ENCODE measurements around the gene ZNF620. TPM values are rescaled to one million over a fixed set of nuclear protein-coding genes. Genes with fewer than 3 reads are reported as not detected.
"Not testable (repeated sequence)": the region's sequence is repeated elsewhere in the genome, so short reads cannot be mapped to it uniquely, and the experiment has no call there.

Gene ZNF620
- total RNA-seq, 2 donors from 2014 or later: 2.3 to 3.6 TPM

- Mint-ChIP-seq H3K4me3 (peak overlapping the region; percentile 99), H3K36me3 (ENCODE audit: low read depth) (peaks cover 31% of the 10 kb centered on the region), H3K27me3 (no peaks in the 10 kb centered on the region), H3K9me3 (peaks cover 6% of the 10 kb centered on the region), H3K27ac (peak overlapping the region; percentile 100), H3K4me1 (peaks cover 15% of the 10 kb centered on the region)
- ATAC-seq (replicated peaks): no peak
These were observed 17.9 kb downstream of the ZNF620 start for GRCh38 chr3:40523781-40524180.

- H3K9me3 Mint-ChIP-seq: peaks cover 6% of the 10 kb centered on the region
- peaks cover 35% of the 10 kb centered on the region for H3K36me3 Mint-ChIP-seq (ENCODE audit: low read depth)
- H3K4me1 Mint-ChIP-seq: peaks cover 15% of the 10 kb centered on the region
- peak overlapping the region; percentile 100 for H3K27ac Mint-ChIP-seq
- peak overlapping the region; percentile 99 for H3K4me3 Mint-ChIP-seq
- peak; percentile 34 for ATAC-seq (replicated peaks)
- H3K27me3 Mint-ChIP-seq: no peaks in the 10 kb centered on the region
These were observed 18.4 kb downstream of the ZNF620 start for GRCh38 chr3:40524222-40524567.

- peak within 1 kb of the TSS; percentile 100 for H3K27ac Mint-ChIP-seq
- H3K9me3 Mint-ChIP-seq: peaks cover 6% of the 10 kb centered on the region
- peak within 1 kb of the TSS; percentile 99 for H3K4me3 Mint-ChIP-seq
- no peaks in the 10 kb centered on the region for H3K27me3 Mint-ChIP-seq
- H3K36me3 Mint-ChIP-seq (ENCODE audit: low read depth): peaks cover 40% of the 10 kb centered on the region
- ATAC-seq (replicated peaks): peak; percentile 99
- peaks cover 15% of the 10 kb centered on the region for H3K4me1 Mint-ChIP-seq
These were observed 18.9 kb downstream of the ZNF620 start, which contains the start of gene ZNF621 for GRCh38 chr3:40524568-40525285. TSS of gene ZNF621 (plus strand) at chr3:40524960. CDS start at chr3:40525841, 881 bp downstream.

GRCh38 chr3:40528426-40528825 is 22.6 kb downstream of the ZNF620 start:
- Mint-ChIP-seq H3K36me3 (ENCODE audit: low read depth) (peaks cover 77% of the 10 kb centered on the region), H3K27me3 (no peaks in the 10 kb centered on the region), H3K4me1 (peaks cover 15% of the 10 kb centered on the region), H3K9me3 (peaks cover 13% of the 10 kb centered on the region), H3K4me3 (no peak overlapping the region), H3K27ac (no peak overlapping the region)
- no peak for ATAC-seq (replicated peaks)

- H3K9me3 Mint-ChIP-seq: peaks cover 7% of the 10 kb centered on the region
- peaks cover 5% of the 10 kb centered on the region for H3K4me1 Mint-ChIP-seq
- no peak overlapping the region for H3K27ac Mint-ChIP-seq
- H3K36me3 Mint-ChIP-seq (ENCODE audit: low read depth): peaks cover 94% of the 10 kb centered on the region
- H3K4me3 Mint-ChIP-seq: no peak overlapping the region
- peak; percentile 62 for ATAC-seq (replicated peaks)
- H3K27me3 Mint-ChIP-seq: no peaks in the 10 kb centered on the region
These were observed 26.4 kb downstream of the ZNF620 start for GRCh38 chr3:40532252-40532651.

- H3K36me3 Mint-ChIP-seq (ENCODE audit: low read depth): peaks cover 91% of the 10 kb centered on the region
- no peaks in the 10 kb centered on the region for H3K27me3 Mint-ChIP-seq
- peaks cover 17% of the 10 kb centered on the region for H3K9me3 Mint-ChIP-seq
- no peaks in the 10 kb centered on the region for H3K4me1 Mint-ChIP-seq
- no peak overlapping the region for H3K27ac Mint-ChIP-seq
- no peak overlapping the region for H3K4me3 Mint-ChIP-seq
- ATAC-seq (replicated peaks): no peak
These were observed 28.4 kb downstream of the ZNF620 start for GRCh38 chr3:40534283-40534682.

- no peaks in the 10 kb centered on the region for H3K36me3 Mint-ChIP-seq (ENCODE audit: low read depth)
- no peaks in the 10 kb centered on the region for H3K27me3 Mint-ChIP-seq
- H3K9me3 Mint-ChIP-seq: no peaks in the 10 kb centered on the region
- peak; percentile 82 for ATAC-seq (replicated peaks)
- no peak overlapping the region for H3K27ac Mint-ChIP-seq
- no peaks in the 10 kb centered on the region for H3K4me1 Mint-ChIP-seq
- H3K4me3 Mint-ChIP-seq: no peak overlapping the region
These were observed 41.0 kb downstream of the ZNF620 start for GRCh38 chr3:40546816-40547215.

- H3K4me3 Mint-ChIP-seq: no peak overlapping the region
- no peaks in the 10 kb centered on the region for H3K9me3 Mint-ChIP-seq
- no peaks in the 10 kb centered on the region for H3K27me3 Mint-ChIP-seq
- H3K27ac Mint-ChIP-seq: no peak overlapping the region
- H3K36me3 Mint-ChIP-seq (ENCODE audit: low read depth): no peaks in the 10 kb centered on the region
- no peaks in the 10 kb centered on the region for H3K4me1 Mint-ChIP-seq
- ATAC-seq (replicated peaks): no peak
These were observed 44.3 kb downstream of the ZNF620 start for GRCh38 chr3:40550167-40550566.

- Mint-ChIP-seq H3K27ac (no peak overlapping the region), H3K36me3 (ENCODE audit: low read depth) (no peaks in the 10 kb centered on the region), H3K9me3 (no peaks in the 10 kb centered on the region), H3K4me1 (peaks cover 4% of the 10 kb centered on the region), H3K4me3 (no peak overlapping the region), H3K27me3 (peaks cover 3% of the 10 kb centered on the region)
- ATAC-seq (replicated peaks): peak; percentile 23
These were observed 51.8 kb downstream of the ZNF620 start for GRCh38 chr3:40557575-40558161.

GRCh38 chr3:40562482-40562881 is 56.6 kb downstream of the ZNF620 start:
- not testable (repeated sequence) for H3K9me3 Mint-ChIP-seq; H3K27me3 Mint-ChIP-seq; H3K36me3 Mint-ChIP-seq (ENCODE audit: low read depth); H3K4me3 Mint-ChIP-seq; H3K4me1 Mint-ChIP-seq; ATAC-seq (replicated peaks); H3K27ac Mint-ChIP-seq

GRCh38 chr3:40565629-40566028 is 59.8 kb downstream of the ZNF620 start:
- H3K36me3 Mint-ChIP-seq (ENCODE audit: low read depth); H3K27ac Mint-ChIP-seq; H3K4me3 Mint-ChIP-seq; ATAC-seq (replicated peaks); H3K4me1 Mint-ChIP-seq; H3K27me3 Mint-ChIP-seq; H3K9me3 Mint-ChIP-seq: not testable (repeated sequence)

- peaks cover 10% of the 10 kb centered on the region for H3K27me3 Mint-ChIP-seq
- H3K4me1 Mint-ChIP-seq: no peaks in the 10 kb centered on the region
- peak overlapping the region; percentile 11 for H3K4me3 Mint-ChIP-seq
- no peak overlapping the region for H3K27ac Mint-ChIP-seq
- H3K36me3 Mint-ChIP-seq (ENCODE audit: low read depth): no peaks in the 10 kb centered on the region
- no peak for ATAC-seq (replicated peaks)
- no peaks in the 10 kb centered on the region for H3K9me3 Mint-ChIP-seq
These were observed 60.9 kb downstream of the ZNF620 start for GRCh38 chr3:40566694-40567093.

Other genes with a start within 250 kb of the ZNF620 start
- gene EIF1B, start 196.3 kb upstream of the ZNF620 start, total RNA-seq: 10 to 100 TPM; 36.3 to 36.8 TPM
- gene ENTPD3, start 118.9 kb upstream of the ZNF620 start, total RNA-seq: not detected
- gene RPL14, start 48.7 kb upstream of the ZNF620 start, total RNA-seq: 1,000 to 10,000 TPM; 2,493 to 3,227 TPM
- gene ZNF619, start 28.9 kb upstream of the ZNF620 start, total RNA-seq: 1 to 10 TPM; 1.5 to 2.5 TPM
- gene ZNF621, start 18.9 kb downstream of the ZNF620 start, total RNA-seq: 10 to 100 TPM; 19.1 to 19.9 TPM